T-helper 22 cell (primary cell): ENCODE measurements around the gene MAPT.
"Not testable (repeated sequence)": the region's sequence is repeated elsewhere in the genome, so short reads cannot be mapped to it uniquely, and the experiment has no call there.

Experiments
- DNase-seq: peaks from one replicate; pipeline ENCODE4 v3.0.0-alpha.2; 2020; ENCODE audit warnings: low read depth

MAPT gene

DNA sequence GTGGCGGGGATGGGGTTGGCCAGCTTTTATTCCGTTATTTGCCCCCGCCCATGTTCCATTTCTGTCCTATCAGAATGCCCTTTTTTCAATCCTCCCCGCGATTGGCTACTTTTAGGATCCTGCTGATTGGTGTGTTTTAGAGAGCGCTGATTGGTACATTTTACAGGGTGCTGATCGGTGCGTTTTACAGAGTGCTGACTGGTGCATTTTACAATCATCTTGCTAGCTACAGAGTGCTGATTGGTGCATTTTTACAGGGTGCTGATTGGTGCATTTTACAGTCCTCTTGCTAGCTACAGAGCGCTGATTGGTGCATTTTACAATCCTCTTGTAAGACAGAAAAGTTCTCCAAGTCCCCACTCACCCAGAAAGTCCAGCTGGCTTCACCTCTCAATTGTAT, 32.2 kb upstream of the MAPT start:
- DNase-seq: not testable (repeated sequence)

DNA sequence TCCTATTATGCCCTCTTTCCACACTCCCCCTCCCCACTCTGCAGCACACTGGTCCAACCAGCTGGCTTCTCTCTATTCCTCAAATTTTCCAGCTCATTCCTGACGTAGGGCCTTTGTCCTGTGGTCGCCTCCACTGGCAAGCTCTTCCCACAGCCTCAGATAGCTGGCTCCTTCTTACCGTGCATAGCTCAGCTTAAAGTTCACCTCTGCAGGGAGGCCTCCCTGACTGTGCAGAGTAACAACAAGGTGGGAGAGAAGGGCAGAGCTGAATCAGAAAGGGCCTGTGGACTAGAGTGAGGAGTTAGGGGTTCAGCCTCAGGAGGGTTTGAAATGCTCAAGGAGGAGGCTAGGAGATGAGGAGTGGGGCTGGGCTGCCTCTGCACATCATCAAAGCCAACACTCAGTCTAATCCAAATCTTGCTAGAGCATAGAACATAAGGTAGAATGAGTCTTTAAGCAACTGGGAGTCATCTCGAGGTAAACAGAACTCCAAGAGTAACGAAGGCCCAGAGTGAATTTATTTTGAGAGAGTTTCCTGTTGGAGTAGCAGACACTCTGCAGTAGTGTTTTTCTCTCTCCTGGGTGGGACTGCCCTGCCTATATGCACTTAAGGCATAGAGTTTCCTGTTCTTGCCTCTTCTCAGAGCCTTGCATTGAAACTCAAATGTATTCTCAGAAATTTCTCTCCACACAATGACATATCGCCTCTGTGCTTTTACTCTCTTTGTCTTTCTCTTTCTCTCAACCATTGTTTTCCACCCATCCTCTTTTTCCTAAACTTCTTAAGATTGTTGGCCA, 30.3 kb upstream of the MAPT start:
- no peak for DNase-seq

DNA sequence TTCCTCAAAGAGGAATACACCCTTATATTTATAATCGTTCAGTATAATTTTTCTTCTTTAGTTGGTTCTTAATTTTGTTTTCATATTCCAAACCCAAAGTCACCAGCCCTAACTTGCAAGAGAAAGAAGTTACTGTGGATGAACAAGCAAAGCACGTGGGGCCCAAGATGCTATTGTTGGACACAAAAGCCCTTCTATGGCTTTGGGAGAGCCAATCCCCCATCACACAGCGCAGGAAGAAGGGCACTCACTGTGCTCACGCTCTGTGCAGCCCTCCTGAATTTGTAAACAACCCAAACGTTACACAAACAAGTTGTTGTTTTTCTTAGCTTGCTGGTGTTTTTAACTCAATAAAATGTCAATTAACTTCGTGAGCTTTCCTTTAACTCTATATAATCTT, 27.2 kb upstream of the MAPT start:
- DNase-seq: no peak

DNA sequence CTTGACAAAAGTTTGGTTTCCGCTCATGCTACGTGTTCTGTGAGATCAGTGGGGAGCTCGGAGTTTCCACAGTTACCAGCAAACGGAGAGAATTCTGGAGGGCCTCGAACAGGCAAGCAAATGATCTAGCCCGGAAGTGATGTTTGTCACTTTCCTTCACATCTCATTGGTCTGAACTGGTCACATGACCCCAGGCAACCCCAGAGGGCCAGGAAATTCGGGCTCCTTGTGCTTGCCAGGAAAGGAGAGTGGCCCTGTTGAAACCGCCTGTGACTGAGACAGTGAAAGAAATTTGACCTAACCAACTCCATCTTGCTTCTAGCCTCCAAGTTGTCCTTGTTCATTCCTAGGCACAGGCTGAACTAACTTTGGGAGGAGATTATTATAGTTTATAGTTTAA, 26.7 kb upstream of the MAPT start:
- no peak for DNase-seq

DNA sequence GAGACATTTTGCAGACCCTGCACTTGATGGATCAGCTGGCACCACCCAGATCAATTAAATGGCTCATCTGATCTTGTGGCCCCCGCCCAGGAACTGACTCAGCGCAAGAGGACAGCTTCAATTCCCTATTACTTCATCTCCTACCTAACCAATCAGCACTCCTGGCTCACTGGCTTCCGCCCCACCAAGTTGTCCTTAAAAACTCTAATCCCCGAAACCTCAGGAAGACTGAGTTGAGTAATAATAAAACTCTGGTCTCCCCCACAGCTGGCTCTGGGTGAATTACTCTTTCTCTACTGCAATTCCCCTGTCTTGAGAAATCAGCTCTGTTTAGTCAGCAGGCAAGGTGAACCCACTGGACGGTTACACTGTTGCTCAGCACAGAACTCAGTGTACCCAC, 26.1 kb upstream of the MAPT start:
- no peak for DNase-seq

DNA sequence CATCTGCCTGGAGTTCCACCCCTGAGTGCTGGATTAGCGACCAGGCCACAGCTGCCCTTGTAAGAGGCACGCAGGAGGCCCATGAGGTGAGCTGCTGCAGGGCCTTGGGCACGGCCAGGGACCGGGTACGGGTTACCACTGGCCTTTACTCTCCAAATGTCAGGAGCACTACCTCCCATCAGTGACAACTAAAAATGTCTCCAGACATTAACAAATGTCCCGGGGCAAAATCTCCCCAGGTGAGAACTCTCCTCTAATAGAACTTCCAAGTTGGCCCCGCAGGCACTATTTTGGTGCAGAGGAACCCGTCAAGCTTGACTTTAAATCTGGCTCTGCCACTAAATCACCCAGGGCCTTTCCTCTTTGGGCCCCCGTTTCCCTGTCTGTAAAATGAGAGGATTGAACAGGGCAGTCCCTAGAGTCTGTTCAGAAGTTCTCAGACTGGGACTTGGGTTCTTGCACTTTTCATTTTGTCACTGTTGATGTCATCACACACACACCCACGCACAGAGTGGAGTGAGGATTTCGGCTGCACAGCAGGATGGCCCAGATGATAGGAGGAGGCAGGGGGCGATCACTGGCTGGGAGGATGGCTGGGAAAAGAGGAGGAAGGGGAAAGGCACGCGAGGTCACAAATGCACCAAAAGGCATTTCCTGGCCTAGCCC, 24.5 kb upstream of the MAPT start:
- no peak for DNase-seq

DNA sequence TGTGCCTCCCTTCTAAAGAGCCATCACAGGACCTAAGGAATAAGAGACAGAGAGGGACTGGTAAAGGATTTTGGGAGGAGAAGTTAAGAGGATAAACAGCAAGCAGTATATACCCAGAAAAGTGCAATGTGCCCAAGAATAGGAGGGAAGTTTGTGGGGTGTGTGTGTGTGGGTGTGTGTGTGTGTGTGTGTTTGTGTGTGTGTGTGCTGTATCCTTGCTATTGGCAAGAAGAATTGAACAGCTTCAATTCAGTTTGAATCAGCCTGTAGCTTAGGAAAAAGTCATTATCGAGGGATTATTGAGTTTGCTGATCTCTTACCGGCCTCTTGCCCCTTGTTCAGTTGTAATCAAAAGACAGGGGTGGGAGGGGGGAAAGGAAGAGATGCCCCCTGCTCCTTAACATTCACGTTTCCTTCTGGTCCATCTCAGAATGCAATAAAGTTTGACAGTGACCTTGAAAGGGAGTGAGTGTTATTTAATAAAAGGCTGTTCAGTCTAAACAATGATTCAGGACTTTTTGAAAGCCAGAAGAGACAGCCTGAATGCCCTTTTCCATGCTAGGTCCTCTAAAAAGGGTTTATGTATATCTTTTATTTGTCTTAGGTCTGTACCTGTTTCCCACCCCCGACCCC, 23.9 kb upstream of the MAPT start:
- no peak for DNase-seq

DNA sequence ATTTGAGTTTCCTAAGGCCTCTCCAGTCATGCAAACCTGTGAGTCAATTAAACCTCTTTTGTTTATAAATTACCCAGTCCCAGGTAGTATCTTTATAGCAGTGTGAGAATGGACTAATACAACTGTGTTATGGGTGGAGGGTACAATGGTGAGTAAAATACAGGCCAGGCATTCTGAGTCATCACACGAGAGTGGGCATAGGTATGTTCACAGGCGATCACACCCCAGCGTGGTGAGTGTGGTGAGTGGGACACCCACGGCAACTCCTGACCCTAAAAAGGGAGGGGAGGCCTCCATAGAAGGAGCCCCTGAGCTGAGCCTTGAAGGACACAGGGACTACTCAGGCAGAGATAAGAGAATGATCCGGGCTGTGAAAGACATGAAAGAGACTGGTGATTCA, 22.6 kb upstream of the MAPT start:
- DNase-seq: no peak

DNA sequence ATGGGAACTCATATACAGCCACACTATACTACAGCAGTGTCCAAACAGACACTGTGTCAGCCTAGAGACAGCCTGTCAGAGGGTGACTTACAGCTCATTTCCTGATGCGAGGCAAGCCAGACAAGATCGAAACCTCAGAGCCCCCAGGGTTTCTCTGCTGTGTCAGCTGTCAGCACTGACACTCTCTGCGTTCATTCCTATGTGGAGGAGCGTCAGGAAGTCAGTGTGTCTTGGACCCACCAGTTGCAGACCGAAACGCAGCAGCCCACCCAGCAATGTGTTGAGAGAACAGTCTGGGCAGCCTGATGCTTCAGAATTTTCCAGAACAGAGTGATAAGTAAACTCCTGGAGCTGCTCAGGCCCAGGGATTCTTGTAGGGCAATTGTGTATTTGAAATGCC, 20.6 kb upstream of the MAPT start:
- DNase-seq: no peak

DNA sequence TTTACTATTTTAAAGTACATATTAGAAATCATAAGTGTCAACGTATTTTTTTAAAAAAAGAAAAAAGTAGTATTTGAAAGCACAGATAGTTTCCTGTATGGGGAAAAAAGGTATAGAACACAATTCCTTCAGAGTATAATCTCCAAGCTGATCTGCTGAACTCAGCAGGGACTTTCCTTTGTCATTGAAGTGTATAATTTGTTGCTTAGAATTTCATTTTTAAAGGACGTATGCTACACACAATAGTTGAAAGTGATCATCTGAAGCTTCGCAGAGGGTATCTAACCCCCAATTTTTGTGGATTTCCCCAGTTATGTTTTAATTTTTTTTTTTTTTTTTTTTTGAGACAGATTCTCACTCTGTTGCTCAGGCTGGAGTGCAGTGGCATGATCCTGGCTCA, 20.2 kb upstream of the MAPT start:
- DNase-seq: no peak

DNA sequence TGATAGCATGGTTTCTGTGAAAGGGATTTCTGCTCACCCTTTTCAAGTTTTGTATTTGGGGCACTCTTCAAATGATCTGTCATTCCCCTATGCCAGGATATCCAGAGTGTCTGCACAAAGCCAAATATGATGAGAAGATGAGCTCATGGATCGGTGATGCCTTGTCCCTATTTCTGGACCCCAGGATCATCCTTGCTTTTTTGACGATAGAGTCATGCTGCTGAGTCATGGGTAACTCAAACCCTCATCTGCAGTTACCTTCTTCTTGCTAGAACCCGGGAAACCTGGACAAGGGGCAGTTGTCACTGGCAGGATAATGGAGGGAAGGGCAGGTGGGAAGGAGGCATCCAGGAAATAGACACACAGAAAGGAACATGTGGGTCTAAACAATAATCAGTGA, 17.8 kb upstream of the MAPT start:
- no peak for DNase-seq

DNA sequence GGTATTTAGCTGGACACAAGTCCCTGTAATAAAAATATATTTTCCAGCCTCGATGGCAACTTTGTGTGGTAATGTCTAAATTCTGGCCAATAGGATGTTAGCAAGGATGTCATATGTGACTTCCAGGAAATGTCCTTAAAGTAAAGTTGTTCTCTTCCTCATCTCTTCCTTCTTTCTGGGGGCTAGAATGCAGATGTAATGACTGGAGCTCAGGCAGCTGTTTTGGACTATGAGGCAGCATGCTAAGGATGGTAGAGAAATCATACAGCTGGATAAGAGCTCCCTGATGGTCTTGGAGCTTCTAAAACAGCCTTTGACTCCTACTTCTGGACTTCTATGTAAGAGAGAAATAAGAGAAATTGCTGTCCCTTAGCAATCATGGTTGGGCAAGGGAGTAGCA, 16.9 kb upstream of the MAPT start:
- DNase-seq: no peak

DNA sequence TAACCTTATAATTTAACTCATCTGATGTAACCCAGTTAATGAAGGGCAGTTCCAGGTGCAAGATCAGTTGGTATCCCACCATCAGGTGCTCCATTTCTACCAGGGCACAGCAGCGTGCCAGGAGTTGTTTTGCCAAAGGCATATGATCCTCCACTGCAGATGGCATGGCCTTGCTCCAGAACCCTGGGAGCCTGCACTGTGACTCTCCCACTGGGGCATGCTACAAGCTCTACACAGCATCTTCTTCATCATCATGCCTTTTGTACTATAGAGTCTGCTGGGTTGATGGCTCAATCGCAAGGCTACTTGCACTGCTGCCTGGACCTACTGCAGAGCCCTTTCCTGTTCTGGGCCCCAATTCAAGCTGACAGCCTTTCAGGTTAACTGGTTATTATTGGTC, 11.3 kb upstream of the MAPT start:
- DNase-seq: no peak

DNA sequence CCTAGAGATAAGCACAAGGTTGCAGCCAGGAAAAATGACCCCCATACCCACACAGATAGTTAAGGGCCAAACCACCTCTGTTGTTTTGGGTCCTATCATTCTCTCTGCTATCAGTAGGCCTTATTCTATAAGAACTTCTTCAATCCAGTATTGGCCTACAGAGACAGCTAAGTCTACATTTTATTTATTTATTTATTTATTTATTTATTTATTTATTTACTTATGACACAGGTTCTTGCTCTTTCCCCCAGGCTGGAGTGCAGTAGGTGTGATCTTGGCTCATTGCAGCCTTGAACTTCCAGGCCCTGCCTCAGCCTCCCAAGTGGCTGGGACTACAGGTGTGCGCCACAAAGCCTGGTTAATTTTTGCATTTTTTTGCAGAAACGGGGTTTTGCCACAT, 7.5 kb upstream of the MAPT start:
- DNase-seq: no peak

DNA sequence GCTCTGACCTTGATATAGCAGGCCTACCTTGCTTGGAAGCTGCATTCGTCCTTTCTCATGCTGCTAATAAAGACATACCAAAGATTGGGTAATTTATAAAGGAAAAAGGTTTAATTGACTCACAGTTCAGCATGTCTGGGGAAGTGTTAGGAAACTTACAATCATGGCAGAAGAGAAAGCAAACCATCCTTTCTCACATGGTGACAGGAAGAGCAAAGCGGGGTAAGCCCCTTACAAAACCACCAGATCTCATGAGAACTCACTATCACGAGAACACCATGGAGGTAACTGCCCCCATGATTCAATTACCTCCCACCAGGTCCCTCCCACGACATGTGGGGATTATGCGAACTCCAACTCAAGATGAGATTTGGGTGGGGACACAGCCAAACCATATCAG, 6.0 kb upstream of the MAPT start:
- DNase-seq: no peak

DNA sequence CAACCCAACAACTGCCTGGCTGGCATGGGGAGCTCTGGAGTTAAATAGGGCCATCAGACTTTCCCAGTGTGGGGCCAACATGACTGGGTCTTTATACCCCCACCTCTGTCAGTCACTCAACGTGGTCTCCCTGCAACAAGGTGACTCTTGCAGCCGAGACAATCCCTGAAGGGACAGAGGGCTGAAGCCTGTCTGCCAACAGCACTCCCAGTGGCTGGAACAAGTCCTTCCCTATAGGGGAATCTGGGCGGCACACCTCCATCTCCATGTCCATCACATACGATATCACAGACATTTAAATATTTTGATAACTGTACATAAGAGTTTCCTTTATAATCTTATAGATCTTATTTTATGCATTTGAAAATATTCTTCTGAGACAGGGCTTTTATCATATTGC, 4.8 kb upstream of the MAPT start:
- DNase-seq: no peak

DNA sequence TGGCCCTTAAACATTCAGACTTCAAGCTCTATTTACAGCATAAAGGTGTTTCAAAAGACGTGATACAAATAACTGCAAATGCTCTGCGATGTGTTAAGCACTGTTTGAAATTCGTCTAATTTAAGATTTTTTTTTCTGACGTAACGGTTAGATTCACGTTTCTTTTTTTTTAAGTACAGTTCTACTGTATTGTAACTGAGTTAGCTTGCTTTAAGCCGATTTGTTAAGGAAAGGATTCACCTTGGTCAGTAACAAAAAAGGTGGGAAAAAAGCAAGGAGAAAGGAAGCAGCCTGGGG, 681 bp upstream of the MAPT start:
- DNase-seq: no peak

DNA sequence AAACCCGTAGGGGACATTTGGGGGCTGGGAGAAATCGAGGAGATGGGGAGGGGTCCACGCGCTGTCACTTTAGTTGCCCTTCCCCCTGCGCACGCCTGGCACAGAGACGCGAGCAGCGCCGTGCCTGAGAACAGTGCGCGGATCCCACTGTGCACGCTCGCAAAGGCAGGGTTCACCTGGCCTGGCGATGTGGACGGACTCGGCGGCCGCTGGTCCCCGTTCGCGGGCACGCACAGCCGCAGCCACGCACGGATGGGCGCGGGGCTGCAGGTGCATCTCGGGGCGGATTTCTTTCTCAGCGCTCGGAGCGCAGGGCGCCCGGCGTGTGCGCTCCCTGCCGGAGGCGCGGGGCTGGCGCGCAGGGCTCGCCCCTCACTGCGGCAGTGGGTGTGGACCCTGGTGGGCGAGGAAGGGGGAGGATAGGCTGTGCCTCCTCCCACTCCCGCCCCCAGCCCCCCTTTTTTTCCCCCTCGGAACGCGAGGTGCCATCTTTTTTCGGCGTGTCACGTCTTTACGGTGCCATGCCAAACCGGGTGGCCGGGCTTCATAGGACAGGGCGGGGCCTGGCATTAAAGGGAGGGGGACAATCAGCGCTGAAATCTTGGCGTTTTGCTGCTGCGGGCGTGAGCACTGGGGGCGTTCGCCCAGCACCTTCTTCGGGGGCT, 1.1 kb downstream of the MAPT start:
- no peak for DNase-seq

DNA sequence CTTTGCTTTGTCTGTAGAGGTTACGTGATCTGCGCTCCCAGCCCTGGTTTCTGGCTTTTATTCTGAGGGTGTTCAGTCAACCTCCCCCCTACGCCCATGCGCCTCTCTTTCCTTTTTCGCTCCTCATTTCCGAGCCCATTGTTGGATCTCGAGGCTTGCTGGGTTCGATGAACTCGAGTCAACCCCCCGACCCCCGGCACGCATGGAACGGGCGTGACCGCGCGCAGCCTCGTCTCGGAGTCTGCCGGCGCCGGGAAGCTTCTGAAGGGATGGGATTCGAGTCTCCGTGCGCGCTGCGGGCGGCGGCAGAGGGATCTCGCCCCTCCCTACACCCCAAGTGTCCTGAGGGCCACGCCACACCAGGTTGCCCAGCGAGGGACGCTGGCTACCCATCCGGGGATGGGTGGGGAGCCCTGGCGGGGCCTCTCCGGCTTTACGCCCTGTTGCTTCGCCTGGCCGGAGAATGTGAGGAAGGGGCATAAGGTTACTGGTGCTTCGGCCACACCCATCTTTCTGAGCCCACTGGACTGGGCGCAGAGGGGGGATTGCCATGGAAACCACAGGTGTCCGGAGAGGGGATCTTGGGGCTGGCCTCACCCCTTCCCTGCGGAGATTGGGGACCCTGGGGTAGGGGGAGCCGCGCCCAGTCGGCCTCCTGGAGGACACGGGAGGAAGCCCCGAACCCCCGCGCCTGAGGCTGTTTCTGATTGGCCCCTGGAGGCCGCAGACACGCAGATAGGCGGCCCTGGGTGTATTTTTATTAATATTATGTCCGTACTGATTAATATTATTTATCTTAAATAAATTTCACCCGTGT, 1.8 kb downstream of the MAPT start:
- DNase-seq: no peak

DNA sequence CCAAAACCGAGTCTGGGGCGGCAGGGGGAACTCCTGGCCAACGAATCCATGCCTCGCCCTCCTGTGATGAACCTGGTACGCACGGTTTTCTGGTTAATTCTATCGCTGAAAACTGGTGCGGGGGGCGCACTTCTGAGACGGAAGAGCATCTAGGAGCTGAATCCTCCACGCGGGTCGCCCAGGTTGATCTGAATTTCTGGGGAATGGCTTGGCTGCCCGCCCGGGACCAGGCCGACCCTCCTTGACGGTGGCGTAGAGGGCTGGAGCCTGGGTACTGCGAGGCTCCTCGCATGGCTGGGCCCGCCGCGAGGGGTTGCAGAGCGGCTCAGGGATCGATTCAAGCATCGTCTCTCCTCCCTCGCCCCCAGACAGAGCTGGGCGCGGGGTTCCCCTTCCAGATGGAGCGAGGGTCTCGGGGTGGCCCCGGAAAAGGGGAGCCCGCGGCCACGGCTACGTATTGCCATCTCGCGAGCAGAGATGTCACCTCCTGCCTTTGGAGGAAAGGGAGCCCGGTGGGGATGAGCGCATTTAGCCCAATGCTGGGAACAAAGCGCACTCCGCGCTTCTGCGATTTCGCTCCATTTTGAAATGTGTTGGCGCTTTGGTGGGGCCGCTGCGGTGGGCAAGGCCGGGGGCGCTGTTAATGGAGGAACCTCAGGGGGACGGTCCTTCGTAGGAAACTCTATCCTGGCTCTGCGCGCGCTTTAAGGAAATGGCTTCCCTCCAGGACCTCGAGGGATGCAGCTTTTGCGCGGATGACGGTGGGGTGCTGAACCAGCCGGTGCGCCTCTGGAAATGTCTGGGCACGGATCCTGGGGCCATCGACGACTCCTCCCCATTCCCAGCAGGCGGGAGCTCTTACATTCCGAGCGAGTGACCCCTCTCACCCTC, 2.7 kb downstream of the MAPT start:
- no peak for DNase-seq

DNA sequence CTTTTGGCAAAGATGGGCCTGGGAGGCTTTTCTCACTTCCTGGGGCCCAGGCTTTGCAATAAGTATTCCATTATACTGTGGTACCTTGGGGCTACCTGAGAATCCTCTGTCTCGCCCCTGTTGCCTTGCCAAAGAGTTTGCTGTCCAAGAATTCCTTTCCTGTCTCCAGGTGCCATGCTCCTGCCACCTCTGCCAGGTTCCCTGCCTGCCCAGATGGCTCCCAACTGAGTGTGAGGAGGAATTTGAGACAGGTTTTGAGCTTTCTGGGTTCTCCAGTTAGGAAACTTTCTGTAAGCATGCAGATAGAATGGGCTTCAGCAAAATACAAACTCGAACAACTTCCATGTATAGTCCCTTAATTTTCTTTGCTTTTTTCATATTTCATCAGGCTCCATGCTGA, 5.8 kb downstream of the MAPT start:
- DNase-seq: no peak
